Mesenchymal stem cell (in vitro differentiated cells and primary cell): ENCODE data around the gene PDGFA.

Experiments
- DNase-seq: peaks from one replicate; pipeline ENCODE4 v3.0.0-alpha.2; 2013
- H2AFZ ChIP-seq: one replicate; pipeline ENCODE4 v1.6.1; 2013; ENCODE audit warnings: low read depth, mild to moderate bottlenecking, control low read depth, inconsistent platforms, low read length, moderate library complexity
- H2AK5ac ChIP-seq: 2 replicates; pipeline ENCODE4 v1.6.1; 2013; ENCODE audit warnings: low read length, moderate library complexity, mild to moderate bottlenecking, inconsistent platforms; ENCODE audit not compliant: severe bottlenecking
- H2BK120ac ChIP-seq: one replicate; pipeline ENCODE4 v1.6.1; 2013; ENCODE audit warnings: low read depth, mild to moderate bottlenecking, inconsistent platforms, low read length, moderate library complexity
- H2BK12ac ChIP-seq, 2 experiments: one replicate each; pipeline ENCODE4 v1.6.1; 2013; ENCODE audit warnings: inconsistent platforms in 2 of 2, low read length in 2 of 2, mild to moderate bottlenecking in 2 of 2, moderate library complexity in 2 of 2, control low read depth in 1 of 2
- H2BK15ac ChIP-seq: one replicate; pipeline ENCODE4 v1.6.1; 2013; ENCODE audit warnings: mild to moderate bottlenecking, low read depth, inconsistent platforms; ENCODE audit not compliant: poor library complexity, severe bottlenecking
- H2BK5ac ChIP-seq: 2 replicates; pipeline ENCODE4 v1.6.1; 2013; ENCODE audit warnings: low read depth, mild to moderate bottlenecking, low read length, control low read depth, inconsistent platforms; ENCODE audit not compliant: poor library complexity, severe bottlenecking
- H3K14ac ChIP-seq, 2 experiments: one replicate each; pipeline ENCODE4 v1.6.1; 2013; ENCODE audit warnings: inconsistent platforms in 2 of 2, low read length in 2 of 2, control low read depth in 1 of 2, mild to moderate bottlenecking in 1 of 2, moderate library complexity in 1 of 2
- H3K18ac ChIP-seq, 2 experiments: one replicate each; pipeline ENCODE4 v1.6.1; 2013; ENCODE audit warnings: inconsistent platforms in 2 of 2, low read length in 2 of 2, control low read depth in 1 of 2, low read depth in 1 of 2, mild to moderate bottlenecking in 1 of 2
- H3K23ac ChIP-seq, 2 experiments: one replicate each; pipeline ENCODE4 v1.6.1; 2013; ENCODE audit warnings: inconsistent platforms in 2 of 2, low read length in 2 of 2, mild to moderate bottlenecking in 2 of 2, moderate library complexity in 2 of 2, control low read depth in 1 of 2
- H3K27ac ChIP-seq: 2 replicates; pipeline ENCODE4 v1.5.1; 2013; ENCODE audit warnings: mild to moderate bottlenecking, moderate library complexity, low read length, control low read depth, inconsistent platforms; ENCODE audit not compliant: poor library complexity, severe bottlenecking
- H3K27me3 ChIP-seq, 2 experiments: 2 replicates each; pipeline versions ENCODE4 v1.6.1 to v1.7.0; 2013; ENCODE audit warnings: low read length in 2 of 2, mild to moderate bottlenecking in 2 of 2, moderate library complexity in 2 of 2, control low read depth in 1 of 2, inconsistent platforms in 1 of 2; ENCODE audit not compliant: control insufficient read depth in 1 of 2, insufficient read depth in 1 of 2
- H3K36me3 ChIP-seq, 2 experiments: 2 replicates each; pipeline versions ENCODE4 v1.6.1 to v1.7.0; 2013; ENCODE audit warnings: low read length in 2 of 2, control low read depth in 1 of 2, inconsistent platforms in 1 of 2, low read depth in 1 of 2, mild to moderate bottlenecking in 1 of 2; ENCODE audit not compliant: insufficient read depth in 2 of 2, control insufficient read depth in 1 of 2
- H3K4ac ChIP-seq, 2 experiments: one replicate each; pipeline ENCODE4 v1.6.1; 2013; ENCODE audit warnings: inconsistent platforms in 2 of 2, low read length in 2 of 2, mild to moderate bottlenecking in 2 of 2, moderate library complexity in 2 of 2, control low read depth in 1 of 2, low read depth in 1 of 2
- H3K4me1 ChIP-seq: 2 replicates; pipeline ENCODE4 v1.6.1; 2013; ENCODE audit warnings: low read depth, low read length, control low read depth; ENCODE audit not compliant: control insufficient read depth, insufficient read depth
- H3K4me2 ChIP-seq: 2 replicates; pipeline ENCODE4 v1.6.1; 2013; ENCODE audit warnings: low read length, mild to moderate bottlenecking, inconsistent platforms; ENCODE audit not compliant: poor library complexity, severe bottlenecking
- H3K4me3 ChIP-seq, 2 experiments: 2 replicates each; pipeline versions ENCODE4 v1.5.1 to v1.7.0; 2013; ENCODE audit warnings: low read length in 2 of 2, mild to moderate bottlenecking in 2 of 2, control low read depth in 1 of 2, low read depth in 1 of 2; ENCODE audit not compliant: insufficient read depth in 1 of 2
- H3K79me1 ChIP-seq: replicated peaks from 2 replicates; pipeline ENCODE4 v1.6.1; 2013; ENCODE audit warnings: mild to moderate bottlenecking, control low read depth, low read length, inconsistent platforms; ENCODE audit not compliant: poor library complexity, severe bottlenecking
- H3K9ac ChIP-seq: 2 replicates; pipeline ENCODE4 v1.7.0; 2013; ENCODE audit warnings: mild to moderate bottlenecking, low read length, moderate library complexity
- H3K9me3 ChIP-seq: 2 replicates; pipeline ENCODE4 v1.7.0; 2013; ENCODE audit warnings: mild to moderate bottlenecking, low read length; ENCODE audit not compliant: control insufficient read depth
- H4K8ac ChIP-seq: one replicate; pipeline ENCODE4 v1.6.1; 2013; ENCODE audit warnings: inconsistent platforms, mild to moderate bottlenecking, low read length, moderate library complexity
- H4K91ac ChIP-seq: one replicate; pipeline ENCODE4 v1.6.1; 2013; ENCODE audit warnings: mild to moderate bottlenecking, low read length, inconsistent platforms
- WGBS: methylation state at CpG from one replicate; pipeline ENCODE4 v1.1.7; 2013; ENCODE audit warnings: mixed read lengths; 5-methylcytosine and 5-hydroxymethylcytosine counted together

PDGFA gene

DNA sequence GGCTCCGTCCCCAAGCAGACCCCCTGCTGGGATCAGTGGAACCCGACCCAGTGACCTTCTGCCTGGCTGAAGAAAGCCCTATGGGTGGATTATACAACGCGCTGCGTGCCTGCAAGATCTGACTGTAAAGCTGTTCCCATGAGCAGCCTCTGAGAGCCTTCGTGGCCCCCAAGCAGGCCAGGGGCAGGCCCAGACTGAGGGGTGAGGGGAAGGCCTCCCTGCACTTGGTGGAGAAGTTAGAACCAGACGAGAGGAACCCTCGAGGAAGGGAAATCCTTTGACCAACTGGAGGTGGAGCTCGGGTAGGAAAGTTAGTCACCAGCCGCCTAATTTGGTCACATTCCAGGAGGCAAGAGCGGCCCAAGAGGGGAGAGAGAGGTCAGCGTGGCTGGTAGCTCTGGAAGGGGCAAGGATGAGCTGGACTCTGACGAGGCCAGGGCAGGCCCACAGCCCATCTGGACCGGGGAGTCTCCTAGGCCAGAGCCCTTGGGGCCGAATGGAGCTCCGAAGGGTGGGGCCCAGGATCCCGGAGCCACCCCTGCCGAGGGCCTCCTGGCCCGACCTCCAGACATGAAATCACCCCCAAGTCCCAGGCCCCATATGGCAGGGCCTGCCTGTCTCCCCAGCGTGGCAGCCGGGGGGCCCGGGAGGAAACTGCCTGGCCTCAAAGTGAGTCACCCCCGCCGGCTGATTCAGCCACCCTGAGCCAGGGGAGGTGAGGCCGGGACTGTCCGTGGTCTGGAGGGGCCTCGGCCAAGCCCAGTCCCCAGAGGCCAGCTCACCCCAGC lies 23.3 kb upstream of the PDGFA start:
- H3K4me2 ChIP-seq, result no peak overlapping the region
- H4K8ac ChIP-seq, result peak overlapping the region; percentile 96
- 8% methylated on average over 26 of the region's 27 CpGs for WGBS
- peak overlapping the region; percentile 60 for H3K9ac ChIP-seq
- peak overlapping the region; percentile 80 for H3K27ac ChIP-seq
- H2AK5ac ChIP-seq, result peak overlapping the region; percentile 60
- DNase-seq, result peak; percentile 97
- H3K79me1 ChIP-seq, result no peaks in the 10 kb centered on the region
- H3K23ac ChIP-seq, result no peak overlapping the region
- peak overlapping the region in 1 of 2 experiments; percentile 26 for H3K4me3 ChIP-seq
- H3K36me3 ChIP-seq, result peaks cover 0 to 3% of the 10 kb centered on the region in 2 experiments
- H2BK12ac ChIP-seq, result peak overlapping the region; percentile 52 to 92
- H3K18ac ChIP-seq, result peak overlapping the region; percentile 77 to 86
- peak overlapping the region; percentile 90 for H2BK15ac ChIP-seq
- peak overlapping the region; percentile 80 for H4K91ac ChIP-seq
- no peaks in the 10 kb centered on the region for H3K27me3 ChIP-seq
- peak overlapping the region; percentile 76 for H2BK5ac ChIP-seq
- peak overlapping the region; percentile 29 to 71 for H3K4ac ChIP-seq
- H3K9me3 ChIP-seq, result no peaks in the 10 kb centered on the region
- peak overlapping the region in 1 of 2 experiments; percentile 27 for H3K14ac ChIP-seq
- peak overlapping the region; percentile 90 for H2BK120ac ChIP-seq
- H3K4me1 ChIP-seq, result peaks cover 43% of the 10 kb centered on the region
- H2AFZ ChIP-seq, result no peak overlapping the region

DNA sequence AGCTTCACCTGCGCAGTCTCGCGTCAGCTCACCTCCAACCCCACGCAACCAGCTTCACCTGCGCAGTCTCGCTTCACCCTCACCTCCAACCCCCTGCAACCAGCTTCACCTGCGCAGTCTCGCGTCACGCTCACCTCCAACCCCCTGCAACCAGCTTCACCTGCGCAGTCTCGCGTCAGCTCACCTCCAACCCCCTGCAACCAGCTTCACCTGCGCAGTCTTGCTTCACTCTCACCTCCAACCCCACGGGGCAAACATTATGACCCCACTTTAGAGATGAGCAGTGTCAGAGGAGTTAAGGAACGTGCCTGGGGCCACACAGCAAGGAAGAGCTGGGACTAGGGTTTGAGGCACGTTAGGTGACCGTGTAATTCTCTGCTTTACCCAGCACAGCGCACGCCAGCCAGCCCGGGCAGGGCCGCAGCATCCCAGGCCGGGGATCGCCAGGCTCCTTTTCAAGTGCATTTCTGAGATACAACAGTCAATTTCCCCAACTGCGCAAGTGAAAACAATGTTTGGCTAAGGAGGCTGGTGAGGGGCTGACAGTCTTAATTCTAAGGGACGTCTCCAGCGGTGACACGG lies 22.6 kb upstream of the PDGFA start:
- Histone ChIP-seq H3K27me3 (no peaks in the 10 kb centered on the region), H2BK5ac (peak overlapping the region; percentile 76), H3K4me1 (peaks cover 50% of the 10 kb centered on the region), H3K27ac (peak overlapping the region; percentile 80), H2BK15ac (peak overlapping the region; percentile 90), H3K18ac (peak overlapping the region; percentile 77 to 86), H2AK5ac (peak overlapping the region; percentile 60), H3K4me2 (no peak overlapping the region), H3K4ac (peak overlapping the region; percentile 29 to 71), H4K8ac (peak overlapping the region; percentile 96), H4K91ac (peak overlapping the region; percentile 80), H3K4me3 (peak overlapping the region in 1 of 2 experiments; percentile 26), H2BK12ac (peak overlapping the region; percentile 52 to 94), H2BK120ac (peak overlapping the region; percentile 90), H2AFZ (no peak overlapping the region), H3K14ac (peak overlapping the region in 1 of 2 experiments; percentile 78), H3K9ac (peak overlapping the region; percentile 24), H3K79me1 (no peaks in the 10 kb centered on the region), H3K36me3 (peaks cover 0 to 3% of the 10 kb centered on the region in 2 experiments), H3K23ac (peak overlapping the region in 1 of 2 experiments; percentile 46), H3K9me3 (no peaks in the 10 kb centered on the region)
- no peak for DNase-seq
- 84% methylated on average over 18 of the region's 28 CpGs for WGBS

DNA sequence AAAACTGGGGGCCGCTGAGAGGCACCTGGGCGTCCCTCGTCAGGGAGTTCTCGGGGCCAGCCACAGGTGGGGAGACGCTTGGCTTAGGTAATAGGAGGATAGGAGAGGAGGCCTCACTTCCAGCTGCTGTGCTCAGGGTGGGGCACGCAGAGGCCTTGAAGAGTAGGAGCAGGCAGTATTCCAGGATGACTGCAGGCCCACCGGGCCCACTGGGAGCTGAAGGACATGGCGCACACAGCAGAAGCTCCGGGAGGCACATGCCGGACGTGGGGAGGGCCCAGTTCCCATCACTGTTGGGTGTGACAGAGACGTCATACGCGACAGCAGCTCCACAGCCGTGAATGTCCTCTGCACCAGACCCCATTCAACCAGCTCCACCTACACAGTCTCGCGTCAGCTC lies 22.0 kb upstream of the PDGFA start:
- Histone ChIP-seq H2BK15ac (peak overlapping the region; percentile 1), H3K9me3 (no peaks in the 10 kb centered on the region), H3K27ac (no peak overlapping the region), H2BK12ac (peak overlapping the region; percentile 9 to 94), H3K4me1 (peaks cover 50% of the 10 kb centered on the region), H4K8ac (no peak overlapping the region), H3K27me3 (no peaks in the 10 kb centered on the region), H3K36me3 (peaks cover 0 to 3% of the 10 kb centered on the region in 2 experiments), H3K4me3 (no peak overlapping the region), H2AK5ac (no peak overlapping the region), H3K79me1 (no peaks in the 10 kb centered on the region), H3K4ac (peak overlapping the region in 1 of 2 experiments; percentile 71), H3K23ac (no peak overlapping the region), H3K9ac (no peak overlapping the region), H3K4me2 (no peak overlapping the region), H3K18ac (peak overlapping the region in 1 of 2 experiments; percentile 79), H3K14ac (peak overlapping the region in 1 of 2 experiments; percentile 78), H2AFZ (no peak overlapping the region), H2BK5ac (no peak overlapping the region), H2BK120ac (no peak overlapping the region), H4K91ac (peak overlapping the region; percentile 80)
- DNase-seq, result no peak
- WGBS, result 96% methylated on average over 15 of the region's 17 CpGs

DNA sequence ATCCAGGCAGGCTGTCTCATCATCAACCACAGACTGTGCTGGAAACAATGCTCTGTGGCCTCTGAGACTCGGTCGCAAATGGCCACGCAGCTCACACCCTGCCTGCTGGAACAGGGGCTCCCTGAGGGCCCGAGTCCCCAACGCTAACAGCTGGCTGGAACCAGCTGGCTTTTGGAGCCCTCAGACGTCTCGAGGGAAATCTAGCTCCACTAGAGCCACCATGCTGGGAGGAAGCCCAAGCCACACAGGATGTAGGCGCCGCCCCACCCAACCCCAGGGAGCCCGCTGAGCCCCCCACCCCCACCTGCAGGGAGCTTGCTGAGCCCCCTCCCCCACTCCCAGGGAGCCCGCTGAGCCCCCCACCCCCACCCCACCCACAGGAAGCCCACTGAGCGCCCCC lies 21.4 kb upstream of the PDGFA start:
- Histone ChIP-seq H2AK5ac (peak overlapping the region; percentile 34), H2BK120ac (no peak overlapping the region), H3K9me3 (no peaks in the 10 kb centered on the region), H2BK12ac (peak overlapping the region in 1 of 2 experiments; percentile 91), H3K9ac (no peak overlapping the region), H4K91ac (peak overlapping the region; percentile 2), H3K23ac (no peak overlapping the region), H3K36me3 (peaks cover 0 to 3% of the 10 kb centered on the region in 2 experiments), H3K27ac (no peak overlapping the region), H2BK15ac (no peak overlapping the region), H3K4ac (peak overlapping the region in 1 of 2 experiments; percentile 17), H3K4me1 (peaks cover 50% of the 10 kb centered on the region), H3K18ac (peak overlapping the region in 1 of 2 experiments; percentile 93), H4K8ac (no peak overlapping the region), H2BK5ac (no peak overlapping the region), H3K27me3 (no peaks in the 10 kb centered on the region), H3K4me2 (no peak overlapping the region), H3K79me1 (no peaks in the 10 kb centered on the region), H3K14ac (no peak overlapping the region), H3K4me3 (no peak overlapping the region), H2AFZ (no peak overlapping the region)
- DNase-seq, result no peak
- whole genome bisulfite sequencing, result 92% methylated on average over 5 of the region's 12 CpGs
